Measurements from ENCODE around the gene MAL.

MAL gene

DNA sequence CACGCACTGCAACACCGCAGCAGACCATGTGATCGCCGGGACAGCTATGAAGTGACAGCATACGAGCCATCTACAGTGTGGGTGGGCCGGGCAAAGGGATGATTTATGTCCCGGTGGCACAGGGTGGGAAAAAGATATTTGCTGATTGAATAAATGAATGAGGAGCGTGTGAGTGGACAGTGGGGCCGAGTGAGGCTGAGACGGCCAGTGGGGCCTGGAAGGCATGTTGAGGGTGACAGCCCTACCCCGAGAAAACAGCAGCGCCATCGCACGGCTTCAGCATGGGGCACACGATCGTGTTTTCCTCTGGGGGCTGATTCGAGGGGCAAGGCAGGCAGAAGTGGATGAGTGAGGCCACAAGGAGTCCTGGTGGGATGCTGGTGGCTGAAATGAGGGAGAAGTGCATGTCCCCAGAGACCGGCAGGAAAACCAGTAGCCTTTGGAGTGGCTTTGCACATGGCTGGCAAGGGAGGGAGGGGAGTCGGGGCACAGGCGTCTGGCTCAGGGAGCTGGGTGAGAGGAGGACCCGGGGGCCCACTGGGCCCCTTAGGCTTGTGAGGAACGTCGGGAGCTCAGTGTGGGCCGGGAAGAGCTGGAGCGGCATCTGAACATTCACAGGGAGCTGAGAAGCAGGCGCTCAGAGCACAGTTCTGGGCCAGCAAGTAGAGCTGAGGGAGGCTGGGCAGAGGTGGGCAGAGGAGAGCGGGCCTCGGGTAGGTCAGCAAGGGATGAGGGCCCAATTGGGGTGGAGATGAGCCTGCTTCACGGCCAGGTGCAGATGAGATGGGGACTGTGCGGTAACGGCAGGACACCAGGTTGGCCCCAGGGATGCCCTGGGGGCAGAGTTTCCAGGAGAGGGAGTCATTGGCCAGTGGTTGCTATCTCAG is 32.1 kb upstream of the MAL start:
- H3K9me3 Mint-ChIP-seq, result no peaks in the 10 kb centered on the region
- H3K4me3 Mint-ChIP-seq, result no peak overlapping the region
- H3K27ac Mint-ChIP-seq, result no peak overlapping the region
- H3K27me3 Mint-ChIP-seq (ENCODE audit: low read depth), result peaks cover 32% of the 10 kb centered on the region
- H3K4me1 Mint-ChIP-seq (ENCODE audit: low read depth), result no peaks in the 10 kb centered on the region
- DNase-seq (ENCODE audit: low spot score), result no peak
- no peaks in the 10 kb centered on the region for H3K36me3 Mint-ChIP-seq (ENCODE audit: low read depth)

DNA sequence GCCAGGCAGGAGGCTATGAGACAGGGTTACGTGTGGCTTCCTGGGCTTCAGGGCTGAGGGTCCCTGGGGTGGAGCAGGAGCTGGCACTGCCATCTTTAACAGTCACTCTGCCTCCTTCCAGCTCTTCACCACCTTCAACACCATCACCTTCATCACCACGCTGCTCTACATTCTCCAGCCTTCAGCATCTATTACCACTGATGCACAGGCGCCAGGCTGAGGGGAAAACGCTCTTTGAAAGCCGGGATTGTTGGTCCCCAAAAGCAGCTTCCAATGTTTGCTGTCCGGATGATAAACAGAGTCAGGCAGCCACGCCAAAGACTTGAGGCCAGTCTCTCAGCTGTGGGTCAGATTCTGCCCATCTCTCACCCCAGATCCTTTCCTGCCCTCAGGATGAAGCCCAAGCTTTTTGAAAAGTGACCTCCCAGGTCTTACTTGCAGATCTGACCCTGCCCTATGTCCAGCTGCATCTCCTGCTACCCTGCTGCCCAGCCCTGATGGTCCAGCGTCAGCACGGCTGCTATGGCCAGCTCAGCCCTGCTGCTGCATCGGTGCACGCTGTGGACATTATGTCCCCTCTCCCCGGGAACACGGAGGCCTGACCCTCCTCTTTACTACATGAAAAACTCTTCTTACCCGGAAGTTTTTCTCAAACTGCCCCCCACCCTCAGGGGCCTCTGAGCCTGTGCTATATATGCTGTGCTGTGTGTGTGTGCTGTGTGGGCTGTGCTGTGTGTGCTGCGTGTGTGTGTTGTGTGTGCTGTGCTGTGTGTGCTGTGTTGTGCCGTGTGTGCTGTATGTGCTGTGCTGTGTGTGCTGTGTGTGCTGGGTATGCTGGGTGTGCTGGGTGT is 31.2 kb upstream of the MAL start:
- H3K4me3 Mint-ChIP-seq, result no peak overlapping the region
- peaks cover 34% of the 10 kb centered on the region for H3K27me3 Mint-ChIP-seq (ENCODE audit: low read depth)
- H3K36me3 Mint-ChIP-seq (ENCODE audit: low read depth), result no peaks in the 10 kb centered on the region
- H3K27ac Mint-ChIP-seq, result no peak overlapping the region
- no peak for DNase-seq (ENCODE audit: low spot score)
- no peaks in the 10 kb centered on the region for H3K4me1 Mint-ChIP-seq (ENCODE audit: low read depth)
- H3K9me3 Mint-ChIP-seq, result no peaks in the 10 kb centered on the region

DNA sequence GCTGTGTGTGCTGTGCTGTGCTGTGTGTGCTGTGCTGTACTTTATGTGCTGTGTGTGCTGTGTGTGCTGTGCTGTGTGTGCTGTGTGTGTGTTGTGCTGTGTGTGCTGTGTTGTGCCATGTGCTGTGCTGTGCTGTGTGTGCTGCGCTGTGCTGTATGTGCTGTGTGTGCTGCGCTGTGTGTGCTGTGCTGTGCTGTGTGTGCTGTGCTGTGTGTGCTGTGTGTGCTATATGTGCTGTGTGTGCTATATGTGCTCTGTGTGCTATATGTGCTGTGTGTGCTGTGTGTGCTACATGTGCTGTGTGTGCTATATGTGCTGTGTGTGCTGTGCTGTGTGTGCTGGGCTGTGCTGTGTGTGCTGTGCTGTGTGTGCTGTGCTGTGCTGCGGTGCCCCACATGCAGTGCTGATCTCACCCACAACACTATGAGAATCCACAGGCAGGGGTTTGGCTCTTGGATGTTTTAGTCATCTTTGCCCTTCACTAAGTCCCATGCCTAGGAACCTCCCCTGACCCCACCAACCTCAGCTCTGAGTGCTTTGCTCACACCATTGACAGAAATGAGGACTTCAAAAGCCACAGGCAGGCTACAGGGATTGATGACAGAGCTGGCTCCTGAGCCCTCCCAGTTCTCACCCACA is 30.5 kb upstream of the MAL start:
- Mint-ChIP-seq H3K9me3 (no peaks in the 10 kb centered on the region), H3K36me3 (ENCODE audit: low read depth) (no peaks in the 10 kb centered on the region), H3K4me3 (no peak overlapping the region), H3K4me1 (ENCODE audit: low read depth) (no peaks in the 10 kb centered on the region), H3K27ac (no peak overlapping the region), H3K27me3 (ENCODE audit: low read depth) (peaks cover 35% of the 10 kb centered on the region)
- DNase-seq (ENCODE audit: low spot score), result no peak

DNA sequence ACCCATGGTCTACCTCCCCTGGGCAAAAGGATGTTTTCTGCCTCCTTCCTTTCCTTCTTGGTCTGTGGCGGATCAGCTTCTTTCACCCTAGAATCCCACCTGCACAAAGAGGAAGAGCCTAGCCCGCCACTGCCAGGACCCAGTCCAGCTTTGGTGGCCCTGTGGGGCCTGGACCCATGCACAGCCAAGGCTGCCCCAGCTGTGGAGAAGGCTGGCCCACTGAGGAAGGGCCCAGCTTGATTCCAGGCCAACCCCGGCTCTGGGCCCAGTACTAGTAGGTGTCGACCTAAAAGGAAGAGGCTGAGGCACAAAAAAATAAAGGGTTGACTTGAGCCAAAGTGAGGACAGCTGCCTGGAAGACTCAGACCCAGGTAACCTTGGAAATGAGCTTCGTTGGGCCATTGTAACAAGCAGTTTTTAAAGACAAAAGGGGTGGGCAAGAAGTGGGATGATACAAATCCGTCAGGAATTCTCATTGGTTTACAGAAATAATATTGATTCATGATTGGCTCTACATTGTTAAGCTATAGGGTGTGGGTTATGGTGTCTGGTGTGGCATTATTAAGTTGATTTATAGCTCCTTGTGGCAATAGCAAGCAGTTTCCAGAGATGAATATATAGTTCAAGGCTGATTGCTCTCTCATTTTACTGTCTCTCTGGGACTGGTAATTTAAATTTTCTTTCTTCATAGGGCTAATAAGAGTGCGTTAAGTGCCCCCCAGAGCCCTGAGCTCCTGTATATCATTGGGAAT is 29.8 kb upstream of the MAL start:
- Mint-ChIP-seq H3K4me3 (no peak overlapping the region), H3K27me3 (ENCODE audit: low read depth) (peaks cover 36% of the 10 kb centered on the region), H3K36me3 (ENCODE audit: low read depth) (no peaks in the 10 kb centered on the region), H3K9me3 (no peaks in the 10 kb centered on the region), H3K27ac (no peak overlapping the region), H3K4me1 (ENCODE audit: low read depth) (no peaks in the 10 kb centered on the region)
- DNase-seq (ENCODE audit: low spot score), result no peak

DNA sequence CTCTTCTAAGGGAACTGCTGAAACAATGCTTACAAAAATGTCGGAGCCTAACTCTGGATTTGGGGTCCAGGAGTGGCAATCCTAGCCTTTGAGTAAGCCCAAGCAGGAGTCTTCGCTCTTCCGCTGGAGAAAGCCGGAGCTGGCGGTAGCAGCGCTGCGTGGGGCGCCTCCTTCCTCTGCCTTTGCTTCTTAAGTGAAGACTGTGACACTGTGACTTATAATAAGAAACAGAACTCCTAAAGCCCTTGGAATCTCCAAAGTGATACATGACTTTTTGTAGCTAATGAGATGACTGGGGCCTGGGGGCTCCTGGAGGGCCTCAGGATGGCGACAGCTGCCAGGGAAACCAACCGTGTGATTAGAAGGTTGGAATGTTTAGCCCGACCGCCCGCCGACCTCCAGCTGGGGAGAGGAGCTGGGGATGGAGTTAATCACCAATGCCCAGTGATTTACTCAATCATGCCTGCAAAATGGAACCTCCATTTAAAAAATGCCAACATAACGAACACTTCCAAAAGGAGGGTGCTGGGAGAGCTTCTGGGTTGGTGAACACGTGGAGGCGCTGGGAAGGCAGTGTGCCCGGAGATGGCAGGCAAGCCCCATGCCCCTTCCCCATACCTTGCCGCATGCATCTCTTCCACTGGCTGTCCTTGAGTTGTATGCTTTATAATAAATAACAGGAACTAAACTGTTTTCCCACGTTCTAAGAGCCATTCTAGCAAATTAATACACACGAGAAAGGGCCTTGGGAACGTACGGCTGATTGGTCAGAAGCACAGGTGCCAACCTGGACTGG is 29.0 kb upstream of the MAL start:
- Mint-ChIP-seq H3K9me3 (no peaks in the 10 kb centered on the region), H3K36me3 (ENCODE audit: low read depth) (no peaks in the 10 kb centered on the region), H3K27ac (no peak overlapping the region), H3K4me3 (no peak overlapping the region), H3K27me3 (ENCODE audit: low read depth) (peaks cover 36% of the 10 kb centered on the region), H3K4me1 (ENCODE audit: low read depth) (no peaks in the 10 kb centered on the region)
- no peak for DNase-seq (ENCODE audit: low spot score)

DNA sequence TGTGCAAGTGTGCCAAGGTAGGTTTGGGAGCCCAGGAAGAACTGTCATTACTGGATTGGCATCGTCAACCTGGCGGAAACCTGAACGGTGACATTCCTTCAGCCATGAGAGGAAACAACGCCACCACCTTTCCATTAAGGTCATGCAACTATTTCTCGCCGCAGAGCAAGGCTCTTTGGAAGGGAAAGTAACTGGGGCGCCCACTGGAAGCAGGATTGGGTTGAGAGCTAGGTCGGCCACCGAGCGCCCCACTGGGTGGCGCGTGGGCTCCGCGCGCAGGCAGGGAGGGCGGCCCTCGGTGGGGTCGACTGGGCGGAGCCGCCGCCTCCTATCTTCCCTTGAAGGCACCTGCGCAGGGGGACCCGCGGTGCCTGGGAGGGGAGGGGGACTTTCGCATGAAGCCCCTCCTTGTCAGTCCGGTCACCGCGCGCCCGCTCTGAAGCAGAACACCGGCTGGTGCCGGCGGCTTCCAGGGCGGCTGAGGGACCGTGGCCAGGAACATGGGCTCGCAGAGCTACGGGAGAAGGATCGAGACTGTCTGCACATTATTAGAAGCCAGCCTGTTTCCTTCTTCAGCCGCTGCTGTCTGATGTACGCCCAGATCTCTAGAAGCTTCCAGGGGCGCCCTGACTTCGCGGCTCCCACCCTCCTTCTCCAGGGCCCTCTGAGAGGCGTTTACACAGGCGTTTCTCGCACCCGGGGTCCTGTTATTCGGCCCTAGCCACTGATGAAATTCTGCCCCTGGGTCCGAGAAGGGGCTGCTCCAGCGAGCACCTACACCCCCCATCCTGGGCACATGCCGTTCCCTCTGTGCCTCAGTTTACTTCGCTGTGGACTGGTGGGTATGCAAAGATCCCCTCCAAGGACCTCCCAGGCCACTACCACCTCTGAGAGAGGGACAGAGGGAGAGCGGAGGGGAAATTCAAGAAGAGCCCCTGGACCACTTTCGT is 27.3 kb upstream of the MAL start:
- H3K4me3 Mint-ChIP-seq, result no peak overlapping the region
- H3K27ac Mint-ChIP-seq, result no peak overlapping the region
- DNase-seq (ENCODE audit: low spot score), result no peak
- H3K36me3 Mint-ChIP-seq (ENCODE audit: low read depth), result no peaks in the 10 kb centered on the region
- no peaks in the 10 kb centered on the region for H3K9me3 Mint-ChIP-seq
- peaks cover 39% of the 10 kb centered on the region for H3K27me3 Mint-ChIP-seq (ENCODE audit: low read depth)
- H3K4me1 Mint-ChIP-seq (ENCODE audit: low read depth), result no peaks in the 10 kb centered on the region

DNA sequence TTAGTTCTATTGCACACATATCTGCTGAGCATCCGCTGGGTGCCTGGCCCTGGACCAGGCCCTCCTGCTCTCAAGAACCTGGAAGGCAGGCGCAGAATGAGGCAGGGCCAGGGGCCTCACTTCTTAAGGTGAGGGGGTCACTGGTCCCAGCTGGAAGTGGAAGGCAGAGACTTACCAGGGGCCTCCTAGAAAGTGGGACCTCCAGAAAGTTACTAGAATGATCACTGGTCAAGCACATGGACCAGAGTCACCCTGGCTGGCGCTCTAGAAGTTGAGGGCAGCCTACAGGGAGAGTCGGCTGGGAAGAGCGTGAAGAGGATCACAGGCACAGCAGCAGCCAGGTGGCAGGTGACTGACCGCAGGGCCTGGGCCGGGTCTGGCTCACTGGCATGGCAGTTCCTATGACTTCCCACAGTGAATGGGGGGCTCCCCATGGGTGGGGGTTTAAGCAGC is 26.1 kb upstream of the MAL start:
- DNase-seq (ENCODE audit: low spot score), result no peak
- H3K27ac Mint-ChIP-seq, result no peak overlapping the region
- peaks cover under 1% of the 10 kb centered on the region for H3K4me1 Mint-ChIP-seq (ENCODE audit: low read depth)
- no peak overlapping the region for H3K4me3 Mint-ChIP-seq
- H3K36me3 Mint-ChIP-seq (ENCODE audit: low read depth), result no peaks in the 10 kb centered on the region
- H3K9me3 Mint-ChIP-seq, result no peaks in the 10 kb centered on the region
- peaks cover 39% of the 10 kb centered on the region for H3K27me3 Mint-ChIP-seq (ENCODE audit: low read depth)

DNA sequence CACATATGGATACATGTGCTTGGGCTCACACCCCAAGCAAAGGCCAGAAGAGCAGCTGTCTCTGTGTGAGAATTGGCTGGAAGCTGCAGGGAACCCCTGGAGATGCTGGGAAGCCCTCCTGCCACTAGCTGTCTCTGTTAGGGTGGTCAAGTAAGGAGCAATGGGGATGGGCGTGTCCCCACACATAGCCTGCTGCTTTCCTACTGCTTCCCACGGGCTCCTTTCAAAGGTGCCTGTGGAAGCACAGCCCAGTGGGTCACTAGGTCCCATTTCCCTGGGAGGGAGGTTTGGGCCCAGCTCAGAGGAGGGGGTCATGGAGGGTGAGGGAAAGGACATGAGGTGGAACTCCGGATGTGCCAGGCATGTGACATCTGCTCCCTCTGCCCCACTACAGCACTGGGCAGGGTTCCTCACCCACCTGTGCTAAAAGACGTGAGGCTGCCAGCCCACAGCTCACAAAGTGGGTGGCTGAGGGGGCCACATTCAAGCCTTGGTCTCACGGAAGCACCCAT is 24.4 kb upstream of the MAL start:
- Mint-ChIP-seq H3K4me1 (ENCODE audit: low read depth) (peaks cover 2% of the 10 kb centered on the region), H3K36me3 (ENCODE audit: low read depth) (no peaks in the 10 kb centered on the region), H3K9me3 (no peaks in the 10 kb centered on the region), H3K27me3 (ENCODE audit: low read depth) (peaks cover 30% of the 10 kb centered on the region), H3K4me3 (no peak overlapping the region), H3K27ac (no peak overlapping the region)
- no peak for DNase-seq (ENCODE audit: low spot score)

DNA sequence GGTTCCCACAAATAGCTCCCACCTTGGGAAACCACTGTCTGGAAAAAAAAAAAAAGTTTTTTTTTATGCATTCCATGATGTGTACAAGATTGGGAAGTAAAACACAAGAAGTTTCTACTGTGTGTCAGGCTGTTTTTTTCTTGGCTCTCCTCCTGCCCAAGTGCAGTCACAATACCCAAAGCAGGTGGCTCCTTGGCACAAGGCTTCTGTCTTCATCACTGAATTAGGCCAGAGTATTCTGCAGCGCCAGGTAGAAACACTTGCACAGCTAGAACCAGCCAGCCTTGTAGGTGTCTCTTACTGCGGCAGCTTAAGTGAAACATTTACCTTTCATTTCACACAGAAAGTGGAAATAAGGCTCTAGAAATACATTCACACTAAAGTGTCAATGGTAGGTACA is 23.8 kb upstream of the MAL start:
- Mint-ChIP-seq H3K36me3 (ENCODE audit: low read depth) (no peaks in the 10 kb centered on the region), H3K9me3 (no peaks in the 10 kb centered on the region), H3K27me3 (ENCODE audit: low read depth) (peaks cover 27% of the 10 kb centered on the region), H3K4me1 (ENCODE audit: low read depth) (peaks cover 2% of the 10 kb centered on the region), H3K27ac (no peak overlapping the region), H3K4me3 (no peak overlapping the region)
- no peak for DNase-seq (ENCODE audit: low spot score)

DNA sequence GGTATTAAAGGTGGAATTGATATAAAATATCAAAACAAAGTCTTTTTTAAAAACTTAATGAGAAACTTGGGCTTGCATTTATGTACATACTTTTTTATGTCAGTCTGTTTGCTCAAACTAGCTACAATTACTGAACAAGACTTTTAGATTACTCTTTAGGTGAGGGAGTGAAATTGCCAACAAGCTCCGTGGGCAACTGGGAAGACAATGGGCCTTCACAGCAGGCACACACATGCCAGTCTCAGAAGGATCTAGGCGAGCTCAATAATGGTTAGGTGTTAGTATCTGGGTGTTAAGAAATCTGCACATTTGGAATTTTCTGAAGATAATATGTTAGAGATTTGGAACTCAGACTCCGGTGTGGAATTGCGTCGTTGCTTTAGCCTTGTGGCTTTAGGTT is 23.0 kb upstream of the MAL start:
- Mint-ChIP-seq H3K27me3 (ENCODE audit: low read depth) (peaks cover 20% of the 10 kb centered on the region), H3K9me3 (no peaks in the 10 kb centered on the region), H3K4me1 (ENCODE audit: low read depth) (peaks cover 2% of the 10 kb centered on the region), H3K27ac (no peak overlapping the region), H3K4me3 (no peak overlapping the region), H3K36me3 (ENCODE audit: low read depth) (no peaks in the 10 kb centered on the region)
- DNase-seq (ENCODE audit: low spot score), result no peak

DNA sequence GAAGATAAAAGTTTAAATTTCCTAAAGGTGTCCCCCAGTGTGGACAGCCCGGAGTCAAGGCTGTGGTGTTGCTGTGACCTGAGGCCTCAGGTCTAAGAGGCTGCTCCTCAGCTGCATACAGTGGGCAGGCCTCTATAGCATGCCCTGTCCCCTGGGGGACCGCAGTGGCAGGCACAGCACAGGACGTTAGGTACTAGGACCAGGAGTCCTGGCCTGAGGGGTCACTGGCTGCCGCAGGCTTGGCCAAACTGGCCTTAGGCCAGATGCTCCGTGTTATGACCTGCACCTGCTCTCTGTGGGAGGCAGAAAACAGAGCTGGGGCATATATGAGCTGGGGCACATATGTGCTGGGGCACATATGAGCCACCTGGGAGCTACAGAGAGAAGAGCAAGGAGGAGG is 21.2 kb upstream of the MAL start:
- H3K27ac Mint-ChIP-seq, result no peak overlapping the region
- no peak overlapping the region for H3K4me3 Mint-ChIP-seq
- peaks cover 2% of the 10 kb centered on the region for H3K4me1 Mint-ChIP-seq (ENCODE audit: low read depth)
- H3K36me3 Mint-ChIP-seq (ENCODE audit: low read depth), result no peaks in the 10 kb centered on the region
- H3K9me3 Mint-ChIP-seq, result no peaks in the 10 kb centered on the region
- no peak for DNase-seq (ENCODE audit: low spot score)
- peaks cover 11% of the 10 kb centered on the region for H3K27me3 Mint-ChIP-seq (ENCODE audit: low read depth)

DNA sequence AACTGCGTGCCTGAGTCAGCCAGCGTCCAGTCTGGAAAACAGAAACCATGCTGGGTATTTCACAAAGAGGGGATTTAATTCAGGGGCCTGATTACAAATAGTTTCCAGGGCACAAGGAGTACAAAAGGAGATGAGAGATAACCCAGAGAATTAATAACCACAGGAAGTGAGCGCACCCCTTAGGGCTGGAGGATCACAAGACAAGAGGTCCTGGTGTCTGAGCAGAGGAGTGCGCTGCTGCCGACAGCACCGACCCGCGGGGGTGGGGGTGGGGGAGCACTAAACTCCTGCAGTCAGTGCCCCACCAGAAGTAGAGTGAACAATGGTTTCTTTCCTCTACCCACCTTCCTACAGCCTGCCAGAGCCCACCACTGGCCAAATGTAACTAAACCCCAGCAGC is 20.8 kb upstream of the MAL start:
- Mint-ChIP-seq H3K36me3 (ENCODE audit: low read depth) (no peaks in the 10 kb centered on the region), H3K4me1 (ENCODE audit: low read depth) (peaks cover 2% of the 10 kb centered on the region), H3K27ac (no peak overlapping the region), H3K9me3 (no peaks in the 10 kb centered on the region), H3K27me3 (ENCODE audit: low read depth) (peaks cover 11% of the 10 kb centered on the region), H3K4me3 (no peak overlapping the region)
- no peak for DNase-seq (ENCODE audit: low spot score)
